RWPE1 (cell line): ENCODE results near the gene CWC22.
"Not testable (repeated sequence)": the region's sequence is repeated elsewhere in the genome, so short reads cannot be mapped to it uniquely, and the experiment has no call there.

Experiments
- CTCF ChIA-PET: fragments of 350-600 bp; sonication (Branson Sonifier 250); formaldehyde crosslinking; extraction: SDS; loops from one replicate; lab custom pipeline; 2021; lab: Yijun Ruan, JAX
- POLR2A ChIA-PET: fragments of 400-600 bp; formaldehyde crosslinking; extraction: SDS; loops from one replicate; lab custom pipeline; 2020; ENCODE audit warnings: antibody characterized with exemption; ENCODE audit not compliant: low non-redundant PET; lab: Yijun Ruan, JAX
- DNase-seq: peaks from one replicate; pipeline ENCODE4 v3.0.0; 2012; ENCODE audit warnings: low spot score
- H3K27ac ChIP-seq: fragments of 450-650 bp; 2 replicates; pipeline ENCODE4 v1.5.1; 2017
- TF ChIP-seq, protein P1 (sequence below): fragments of 450-650 bp; conservative IDR thresholded peaks from 2 replicates; pipeline ENCODE4 v1.5.1; 2017; ENCODE audit warnings: low read depth, mild to moderate bottlenecking

Gene CWC22

DNA sequence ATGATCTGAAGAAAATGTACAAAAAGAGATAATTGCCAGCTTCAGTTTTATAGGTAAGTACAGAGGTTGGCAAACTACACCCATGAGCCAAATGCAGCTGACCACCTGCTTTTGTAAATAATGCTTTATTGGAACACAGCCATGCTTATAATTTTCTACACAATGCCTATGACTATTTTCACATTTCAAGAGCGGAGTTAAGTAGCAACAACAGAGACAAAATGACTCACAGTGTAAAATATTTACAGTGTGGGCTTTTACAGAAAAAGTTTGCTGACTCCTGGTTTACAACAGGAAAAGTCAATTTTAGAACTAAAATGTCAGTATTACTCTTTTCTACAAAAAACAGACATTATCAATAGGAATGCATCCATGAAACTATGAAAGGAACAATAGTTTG, 26.0 kb downstream of the CWC22 start:
- ChIA-PET CTCF (interaction anchor here (0.6 kb wide), 1 partner anchor 386 kb away, joined by 3 read pairs; no protein-coding TSS in a partner anchor), POLR2A (no interaction called here)
- TF ChIP-seq, protein P1, sequence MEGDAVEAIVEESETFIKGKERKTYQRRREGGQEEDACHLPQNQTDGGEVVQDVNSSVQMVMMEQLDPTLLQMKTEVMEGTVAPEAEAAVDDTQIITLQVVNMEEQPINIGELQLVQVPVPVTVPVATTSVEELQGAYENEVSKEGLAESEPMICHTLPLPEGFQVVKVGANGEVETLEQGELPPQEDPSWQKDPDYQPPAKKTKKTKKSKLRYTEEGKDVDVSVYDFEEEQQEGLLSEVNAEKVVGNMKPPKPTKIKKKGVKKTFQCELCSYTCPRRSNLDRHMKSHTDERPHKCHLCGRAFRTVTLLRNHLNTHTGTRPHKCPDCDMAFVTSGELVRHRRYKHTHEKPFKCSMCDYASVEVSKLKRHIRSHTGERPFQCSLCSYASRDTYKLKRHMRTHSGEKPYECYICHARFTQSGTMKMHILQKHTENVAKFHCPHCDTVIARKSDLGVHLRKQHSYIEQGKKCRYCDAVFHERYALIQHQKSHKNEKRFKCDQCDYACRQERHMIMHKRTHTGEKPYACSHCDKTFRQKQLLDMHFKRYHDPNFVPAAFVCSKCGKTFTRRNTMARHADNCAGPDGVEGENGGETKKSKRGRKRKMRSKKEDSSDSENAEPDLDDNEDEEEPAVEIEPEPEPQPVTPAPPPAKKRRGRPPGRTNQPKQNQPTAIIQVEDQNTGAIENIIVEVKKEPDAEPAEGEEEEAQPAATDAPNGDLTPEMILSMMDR: no peak
- no peak for DNase-seq
- no peak overlapping the region for H3K27ac ChIP-seq

DNA sequence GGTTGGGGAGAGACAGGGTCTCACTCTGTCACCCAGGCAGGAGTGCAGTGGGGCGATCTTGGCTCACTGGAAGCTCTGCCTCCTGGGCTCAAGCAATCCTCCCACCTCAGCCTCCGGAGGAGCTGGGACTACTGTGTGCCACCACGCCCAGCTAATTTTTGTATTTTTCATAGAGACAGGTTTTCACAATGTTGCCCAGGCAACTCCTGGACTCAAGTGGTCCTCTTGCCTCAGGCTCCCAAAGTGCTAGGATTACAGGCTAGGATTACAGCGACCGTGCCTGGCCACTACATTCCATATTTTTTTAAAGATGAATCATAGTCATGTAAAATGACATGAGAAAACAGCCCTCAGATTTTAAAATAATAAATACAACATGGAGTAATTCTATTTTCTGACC, 32.3 kb downstream of the CWC22 start:
- TF ChIP-seq, protein P1: no peak
- POLR2A ChIA-PET: no interaction called here
- no peak for DNase-seq
- H3K27ac ChIP-seq: peak overlapping the region; percentile 39; the same call in 1 of the 2 replicates
- CTCF ChIA-PET: interaction anchor here (0.7 kb wide), 1 partner anchor 1084 kb away, joined by 3 read pairs; no protein-coding TSS in a partner anchor

DNA sequence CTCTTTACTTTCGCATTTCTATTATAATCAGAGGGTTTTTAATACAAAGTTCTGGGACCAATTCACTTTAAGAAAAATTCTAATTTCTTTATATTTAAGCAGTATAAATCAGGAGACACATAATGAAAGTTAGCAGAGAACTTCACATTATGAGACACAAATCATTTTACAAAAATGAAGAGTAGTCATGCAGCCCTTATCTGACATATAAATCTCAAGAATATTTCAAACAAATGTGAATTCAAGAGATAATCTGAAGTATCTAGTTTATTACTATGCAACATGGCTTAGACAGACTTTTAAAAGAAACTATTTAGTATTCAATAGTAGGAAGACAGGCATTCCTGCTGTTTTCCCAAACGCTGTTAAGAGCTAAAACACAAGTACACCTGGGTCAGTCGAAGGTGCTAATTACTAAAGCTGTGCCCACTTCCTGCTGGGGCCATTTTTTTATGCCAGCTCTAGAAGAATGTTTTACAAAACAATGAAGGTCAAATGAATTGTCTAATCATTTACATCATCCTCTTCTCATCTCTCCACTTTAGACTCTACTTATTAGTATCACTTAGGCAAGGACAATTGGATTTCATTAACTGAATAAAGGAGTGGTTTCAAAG, 40.2 kb downstream of the CWC22 start:
- ChIA-PET CTCF (no interaction called here), POLR2A (no interaction called here)
- no peak for DNase-seq
- TF ChIP-seq, protein P1: no peak
- no peak overlapping the region for H3K27ac ChIP-seq

DNA sequence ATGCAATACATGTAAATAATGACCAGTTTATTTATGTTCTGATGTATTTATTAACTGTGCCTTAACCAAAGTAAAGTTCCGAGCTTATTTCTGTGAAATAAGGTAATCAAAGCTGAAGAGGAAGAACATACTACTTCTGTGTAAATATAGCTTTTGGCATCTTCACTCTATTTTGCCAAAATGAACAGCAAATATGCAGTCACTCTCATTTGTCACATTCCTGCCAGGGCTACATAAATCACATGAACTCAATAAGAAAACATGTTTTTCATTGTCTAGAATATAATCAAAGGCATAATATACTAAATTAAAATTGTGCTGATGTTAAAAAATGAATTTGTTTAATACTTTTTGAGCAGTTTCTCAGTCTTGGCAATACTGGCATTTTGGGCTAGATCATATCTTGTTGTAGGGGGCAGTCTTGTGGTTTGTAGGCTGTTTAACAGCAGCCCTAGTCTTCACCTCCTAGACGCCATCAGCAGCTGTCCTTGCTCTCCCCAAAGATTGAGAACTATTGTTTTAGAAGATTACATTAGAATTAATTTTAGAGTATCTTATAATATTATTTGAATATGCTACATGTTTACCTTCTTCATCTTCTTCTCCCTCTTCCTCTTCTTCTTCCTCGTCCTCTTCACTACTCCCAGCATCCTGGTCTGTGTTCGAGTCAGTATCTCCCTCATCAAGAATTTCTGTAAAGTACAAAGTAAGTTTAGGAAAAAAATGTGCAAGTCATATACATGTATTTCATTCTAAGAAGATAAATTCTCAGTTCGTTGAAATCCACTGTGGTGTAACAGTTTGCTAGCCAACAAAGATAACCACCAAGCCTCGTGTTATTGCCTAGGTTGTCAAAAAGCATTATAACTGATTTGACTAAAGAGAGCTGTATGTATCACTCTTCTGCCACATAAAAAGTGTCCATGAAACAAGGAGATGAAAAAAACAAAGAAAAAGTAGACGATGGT, 41.5 kb downstream of the CWC22 start:
- TF ChIP-seq, protein P1: no peak
- ChIA-PET POLR2A (no interaction called here), CTCF (no interaction called here)
- no peak for DNase-seq
- no peak overlapping the region for H3K27ac ChIP-seq

DNA sequence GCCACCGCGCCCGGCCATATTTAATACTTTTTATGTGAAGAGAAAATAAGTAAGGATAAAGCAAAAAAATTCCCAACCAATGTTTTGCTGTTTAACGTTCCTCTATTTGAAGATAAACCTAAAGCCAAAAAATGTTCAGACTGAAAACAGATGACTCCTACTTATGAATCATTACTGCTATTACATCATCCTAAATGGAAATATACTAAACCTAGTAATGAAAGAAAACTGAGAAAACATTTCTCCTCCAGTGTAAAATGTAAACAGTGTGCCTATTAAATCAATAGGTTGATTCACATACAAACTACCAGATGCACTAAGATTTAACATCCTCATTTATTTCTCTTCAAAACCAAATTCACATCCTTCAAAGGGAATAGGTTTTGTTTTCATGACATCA, 43.5 kb downstream of the CWC22 start:
- DNase-seq: peak; percentile 45
- CTCF ChIA-PET: no interaction called here
- H3K27ac ChIP-seq: peak overlapping the region; percentile 65
- TF ChIP-seq, protein P1: no peak
- POLR2A ChIA-PET: no interaction called here

DNA sequence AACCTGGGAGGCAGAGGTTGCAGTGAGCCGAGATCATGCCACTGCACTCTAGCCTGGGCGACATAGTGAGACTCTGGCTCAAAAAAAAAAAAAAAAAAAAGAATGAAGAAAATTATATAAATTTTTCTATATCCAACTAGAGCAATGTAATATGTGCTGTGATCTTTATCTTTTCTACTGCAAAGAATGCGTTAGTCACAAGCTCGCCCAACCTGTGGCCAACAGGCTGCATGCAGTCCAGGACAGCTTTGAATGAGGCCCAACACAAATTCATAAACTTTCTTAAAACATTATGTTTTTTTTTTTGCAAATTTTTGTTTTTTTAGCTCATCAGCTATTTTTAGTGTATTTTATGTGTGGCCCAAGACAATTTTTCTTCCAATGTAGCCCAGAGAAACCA, 48.8 kb downstream of the CWC22 start:
- DNase-seq, POLR2A ChIA-PET, H3K27ac ChIP-seq, CTCF ChIA-PET: not testable (repeated sequence)
